Hepatocyte (in vitro differentiated cells): ENCODE measurements around the gene ADAM10. TPM values are rescaled to one million over a fixed set of nuclear protein-coding genes. Genes with fewer than 3 reads are reported as not detected.

ENCODE experiments used
- DNase-seq: peaks from one replicate; pipeline ENCODE4 v3.0.0-alpha.2; 2016; ENCODE audit warnings: low spot score
- H2AFZ ChIP-seq: fragments of 200-600 bp; sonication (generic); 2 replicates; pipeline ENCODE4 v1.6.0; 2016; ENCODE audit warnings: antibody characterized with exemption, mild to moderate bottlenecking
- H3K27ac ChIP-seq: fragments of 200-600 bp; sonication (generic); 2 replicates; pipeline ENCODE4 v1.5.1; 2016; ENCODE audit warnings: mild to moderate bottlenecking
- H3K27me3 ChIP-seq: fragments of 200-600 bp; sonication (generic); 2 replicates; pipeline ENCODE4 v1.6.1; 2016
- H3K36me3 ChIP-seq: fragments of 200-600 bp; sonication (generic); replicated peaks from 2 replicates; pipeline ENCODE4 v1.5.1; 2016; ENCODE audit warnings: low read depth; ENCODE audit not compliant: insufficient read depth
- H3K4me1 ChIP-seq: fragments of 200-600 bp; sonication (generic); 2 replicates; pipeline ENCODE4 v1.5.1; 2016; ENCODE audit warnings: mild to moderate bottlenecking, moderate library complexity; ENCODE audit not compliant: insufficient read depth
- H3K4me2 ChIP-seq: fragments of 200-600 bp; sonication (generic); 2 replicates; pipeline ENCODE4 v1.6.0; 2016
- H3K4me3 ChIP-seq: fragments of 200-600 bp; sonication (generic); 2 replicates; pipeline ENCODE4 v1.5.1; 2016; ENCODE audit warnings: mild to moderate bottlenecking
- H3K79me2 ChIP-seq: fragments of 200-600 bp; sonication (generic); 2 replicates; pipeline ENCODE4 v1.6.0; 2017; ENCODE audit warnings: mild to moderate bottlenecking
- H3K9me2 ChIP-seq: fragments of 200-600 bp; sonication (generic); replicated peaks from 2 replicates; pipeline ENCODE4 v1.6.0; 2017; ENCODE audit warnings: mild to moderate bottlenecking; ENCODE audit not compliant: insufficient read depth
- H3K9me3 ChIP-seq: fragments of 200-600 bp; sonication (generic); 2 replicates; pipeline ENCODE4 v1.5.1; 2016; ENCODE audit warnings: low read depth, mild to moderate bottlenecking
- H4K20me1 ChIP-seq: fragments of 200-600 bp; sonication (generic); 2 replicates; pipeline ENCODE4 v1.6.0; 2016; ENCODE audit warnings: mild to moderate bottlenecking; ENCODE audit not compliant: insufficient read depth, poor library complexity, severe bottlenecking
- CTCF ChIP-seq: fragments of 200-600 bp; sonication (generic); IDR thresholded peaks from 2 replicates; pipeline ENCODE4 v1.5.1; 2016; ENCODE audit warnings: antibody characterized with exemption, mild to moderate bottlenecking; ENCODE audit not compliant: poor library complexity
- EZH2 ChIP-seq: fragments of 200-600 bp; sonication (generic); IDR thresholded peaks from 2 replicates; pipeline ENCODE4 v1.6.1; 2016; ENCODE audit warnings: antibody characterized with exemption, mild to moderate bottlenecking, borderline replicate concordance
- EZH2phosphoT487 ChIP-seq: fragments of 200-600 bp; sonication (generic); IDR thresholded peaks from one replicate; pipeline ENCODE4 v1.6.1; 2018; ENCODE audit warnings: antibody characterized with exemption, mild to moderate bottlenecking, low read depth, moderate library complexity; ENCODE audit not compliant: unreplicated experiment, severe bottlenecking
- WGBS: methylation state at CpG from one replicate; pipeline ENCODE4 v1.1.6; 2016; ENCODE audit warnings: low lambda C conversion rate; ENCODE audit errors: missing lambda C conversion rate; 5-methylcytosine and 5-hydroxymethylcytosine counted together
- polyA plus RNA-seq: library from polyadenylated mRNA; unstranded; fragments of >200 nt; fragmentation: Nextera tagmentation; extraction: Ambion mirVana; gene quantifications from 2 replicates; pipeline ENCODE4 v1.2.1, GENCODE V29; 2016
- total RNA-seq: library from RNA; depleted of rRNA; stranded (reverse); fragments of >200 nt; gene quantifications from 2 replicates; pipeline ENCODE4 v1.2.3, GENCODE V29; 2014

The ADAM10 gene
- total and polyA plus RNA-seq, 2 experiments from 2014 or later: 112 to 163 TPM

GRCh38 chr15:58650102-58650501, 99.4 kb downstream of the ADAM10 start:
- Histone ChIP-seq H4K20me1 (no peaks in the 10 kb centered on the region), H3K27me3 (no peaks in the 10 kb centered on the region), H3K9me2 (no peaks in the 10 kb centered on the region), H3K79me2 (no peaks in the 10 kb centered on the region), H3K4me1 (no peaks in the 10 kb centered on the region), H3K27ac (no peak overlapping the region), H3K4me2 (no peak overlapping the region), H2AFZ (no peak overlapping the region), H3K9me3 (no peaks in the 10 kb centered on the region), H3K4me3 (no peak overlapping the region), H3K36me3 (no peaks in the 10 kb centered on the region)
- DNase-seq: no peak
- TF ChIP-seq CTCF (no peak), EZH2 (no peak), EZH2phosphoT487 (no peak)

- H3K27me3 ChIP-seq: no peaks in the 10 kb centered on the region
- 96% methylated on average over 2 of the region's 2 CpGs for WGBS
- no peak overlapping the region for H3K27ac ChIP-seq
- no peak for DNase-seq
- no peak overlapping the region for H3K4me2 ChIP-seq
- H3K4me1 ChIP-seq: no peaks in the 10 kb centered on the region
- no peaks in the 10 kb centered on the region for H4K20me1 ChIP-seq
- H3K79me2 ChIP-seq: no peaks in the 10 kb centered on the region
- H2AFZ ChIP-seq: no peak overlapping the region
- no peaks in the 10 kb centered on the region for H3K36me3 ChIP-seq
- H3K9me2 ChIP-seq: no peaks in the 10 kb centered on the region
- TF ChIP-seq EZH2 (no peak), EZH2phosphoT487 (no peak), CTCF (no peak)
- no peaks in the 10 kb centered on the region for H3K9me3 ChIP-seq
- H3K4me3 ChIP-seq: no peak overlapping the region
Measured at GRCh38 chr15:58649175-58649574, 100.3 kb downstream of the ADAM10 start.

GRCh38 chr15:58643996-58644395, 105.5 kb downstream of the ADAM10 start:
- Histone ChIP-seq H3K27me3 (no peaks in the 10 kb centered on the region), H2AFZ (no peak overlapping the region), H3K9me2 (no peaks in the 10 kb centered on the region), H3K27ac (no peak overlapping the region), H3K4me1 (no peaks in the 10 kb centered on the region), H4K20me1 (no peaks in the 10 kb centered on the region), H3K9me3 (no peaks in the 10 kb centered on the region), H3K4me2 (no peak overlapping the region), H3K36me3 (peaks cover 3% of the 10 kb centered on the region), H3K4me3 (no peak overlapping the region), H3K79me2 (peaks cover 4% of the 10 kb centered on the region)
- DNase-seq: no peak
- WGBS: 90% methylated on average over 5 of the region's 5 CpGs
- no peak for TF ChIP-seq CTCF

GRCh38 chr15:58641660-58642059, 107.8 kb downstream of the ADAM10 start:
- Histone ChIP-seq H3K4me3 (no peak overlapping the region), H3K36me3 (peaks cover 3% of the 10 kb centered on the region), H3K27me3 (no peaks in the 10 kb centered on the region), H3K9me3 (no peaks in the 10 kb centered on the region), H3K9me2 (no peaks in the 10 kb centered on the region), H2AFZ (no peak overlapping the region), H3K4me1 (no peaks in the 10 kb centered on the region), H3K27ac (no peak overlapping the region), H4K20me1 (no peaks in the 10 kb centered on the region), H3K4me2 (no peak overlapping the region), H3K79me2 (peaks cover 4% of the 10 kb centered on the region)
- TF ChIP-seq CTCF: no peak
- TF ChIP-seq EZH2: no peak
- TF ChIP-seq EZH2phosphoT487: no peak
- no peak for DNase-seq
- WGBS: 70% methylated on average over 4 of the region's 4 CpGs
